ENCODE data around the gene HARS1.

GRCh38 chr5:140718266-140718592 lies 27.1 kb upstream of the HARS1 start:
- TF ChIP-seq, protein P1, sequence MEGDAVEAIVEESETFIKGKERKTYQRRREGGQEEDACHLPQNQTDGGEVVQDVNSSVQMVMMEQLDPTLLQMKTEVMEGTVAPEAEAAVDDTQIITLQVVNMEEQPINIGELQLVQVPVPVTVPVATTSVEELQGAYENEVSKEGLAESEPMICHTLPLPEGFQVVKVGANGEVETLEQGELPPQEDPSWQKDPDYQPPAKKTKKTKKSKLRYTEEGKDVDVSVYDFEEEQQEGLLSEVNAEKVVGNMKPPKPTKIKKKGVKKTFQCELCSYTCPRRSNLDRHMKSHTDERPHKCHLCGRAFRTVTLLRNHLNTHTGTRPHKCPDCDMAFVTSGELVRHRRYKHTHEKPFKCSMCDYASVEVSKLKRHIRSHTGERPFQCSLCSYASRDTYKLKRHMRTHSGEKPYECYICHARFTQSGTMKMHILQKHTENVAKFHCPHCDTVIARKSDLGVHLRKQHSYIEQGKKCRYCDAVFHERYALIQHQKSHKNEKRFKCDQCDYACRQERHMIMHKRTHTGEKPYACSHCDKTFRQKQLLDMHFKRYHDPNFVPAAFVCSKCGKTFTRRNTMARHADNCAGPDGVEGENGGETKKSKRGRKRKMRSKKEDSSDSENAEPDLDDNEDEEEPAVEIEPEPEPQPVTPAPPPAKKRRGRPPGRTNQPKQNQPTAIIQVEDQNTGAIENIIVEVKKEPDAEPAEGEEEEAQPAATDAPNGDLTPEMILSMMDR (IDR thresholded peaks at IDR 0.05; ENCODE audit: low read length) = no peak
- TF ChIP-seq EZH2 (IDR thresholded peaks at IDR 0.05; ENCODE audit: borderline replicate concordance, low read length) = no peak
